Endothelial cell of umbilical vein (primary cell): ENCODE results near the gene ATP10B. TPM values are rescaled to one million over a fixed set of nuclear protein-coding genes. Genes with fewer than 3 reads are reported as not detected.

ENCODE experiments used
- BruUV-seq: library from RNA; stranded (reverse); fragments of 400-500 nt; replicated peaks from 2 replicates; lab custom pipeline; 2021; lab: Mats Ljungman, UMichigan
- CTCF ChIA-PET: fragments of 300-600, 350-600 bp; sonication (Branson Sonifier 250); formaldehyde crosslinking; loops from one replicate; lab custom pipeline; 2021; ENCODE audit warnings: antibody characterized with exemption, inconsistent platforms; lab: Charles Lee
- POLR2A ChIA-PET: fragments of 300-600, 350-600 bp; sonication (Branson Sonifier 250); formaldehyde crosslinking; loops from one replicate; lab custom pipeline; 2021; ENCODE audit warnings: antibody characterized with exemption, inconsistent platforms; lab: Charles Lee
- DNase-seq: peaks from one replicate; pipeline ENCODE4 v3.0.0-alpha.2; 2011; ENCODE audit warnings: low read depth, low spot score
- FAIRE-seq: peaks from 2 replicates; lab custom pipeline; 2011; peaks lifted over from hg19 to GRCh38; lab: Jason Lieb, UNC
- H2AFZ ChIP-seq: 2 replicates; pipeline ENCODE4 v1.6.0; 2012; ENCODE audit warnings: low read depth, low read length, control low read depth, inconsistent platforms
- H3K27ac ChIP-seq: 2 replicates; pipeline ENCODE4 v1.5.1; 2011; ENCODE audit warnings: low read depth, mild to moderate bottlenecking, control low read depth, low read length, moderate library complexity; ENCODE audit not compliant: insufficient read depth
- H3K27me3 ChIP-seq, 2 experiments: 2 replicates each; pipeline versions ENCODE4 v1.6.0 to v1.6.1; 2011; ENCODE audit warnings: low read length in 2 of 2, mixed read lengths in 1 of 2; ENCODE audit not compliant: control insufficient read depth in 2 of 2, insufficient read depth in 2 of 2
- H3K36me3 ChIP-seq, 2 experiments: 2 replicates in 1 of 2; 3 replicates in 1 of 2; pipeline ENCODE4 v1.5.1; 2011; ENCODE audit warnings: low read length in 2 of 2, mild to moderate bottlenecking in 1 of 2, moderate library complexity in 1 of 2; ENCODE audit not compliant: control insufficient read depth in 2 of 2, insufficient read depth in 2 of 2; ENCODE audit errors: extremely low read depth in 1 of 2
- H3K4me1 ChIP-seq: 3 replicates; pipeline ENCODE4 v1.5.1; 2011; ENCODE audit warnings: mild to moderate bottlenecking, low read length; ENCODE audit not compliant: control insufficient read depth, insufficient read depth; ENCODE audit errors: extremely low read depth
- H3K4me2 ChIP-seq: 2 replicates; pipeline ENCODE4 v1.6.1; 2011; ENCODE audit warnings: low read length, control low read depth, mixed read lengths; ENCODE audit not compliant: insufficient read depth
- H3K4me3 ChIP-seq, 3 experiments: fragments of 200-600 bp in 1 of 3; sonication (generic), shearing (Covaris generic) in 1 of 3; replicated peaks in 1 of 3; 2 replicates each; pipeline ENCODE4 v1.5.1; 2011 to 2016; ENCODE audit warnings: control low read depth in 3 of 3, low read length in 3 of 3, mild to moderate bottlenecking in 2 of 3, inconsistent platforms in 1 of 3, low read depth in 1 of 3, moderate library complexity in 1 of 3; ENCODE audit not compliant: insufficient read depth in 1 of 3
- H3K79me2 ChIP-seq: 2 replicates; pipeline ENCODE4 v1.6.0; 2012; ENCODE audit warnings: low read length, inconsistent platforms; ENCODE audit not compliant: control insufficient read depth, insufficient read depth
- H3K9ac ChIP-seq: replicated peaks from 2 replicates; pipeline ENCODE3; 2011; ENCODE audit warnings: low read length, control low read depth; ENCODE audit not compliant: insufficient read depth; ENCODE audit errors: extremely low read depth
- H3K9me1 ChIP-seq: replicated peaks from 3 replicates; pipeline ENCODE4 v1.6.0; 2011; ENCODE audit warnings: mild to moderate bottlenecking, low read length; ENCODE audit not compliant: control insufficient read depth, insufficient read depth; ENCODE audit errors: extremely low read depth
- H3K9me3 ChIP-seq: replicated peaks from 2 replicates; pipeline ENCODE4 v1.5.1; 2012; ENCODE audit warnings: low read length, inconsistent platforms; ENCODE audit not compliant: control insufficient read depth, insufficient read depth
- H4K20me1 ChIP-seq: replicated peaks from 2 replicates; pipeline ENCODE3; 2011; ENCODE audit warnings: mild to moderate bottlenecking, low read length; ENCODE audit not compliant: control insufficient read depth, insufficient read depth; ENCODE audit errors: extremely low read depth
- CTCF ChIP-seq, 2 donors: IDR thresholded peaks; 1 replicate in 1 of 2; 2 replicates in 1 of 2; pipeline ENCODE4 v1.5.1; 2011; ENCODE audit warnings: low read length in 2 of 2, mild to moderate bottlenecking in 2 of 2, moderate library complexity in 2 of 2, control low read depth in 1 of 2, inconsistent platforms in 1 of 2, low read depth in 1 of 2; ENCODE audit not compliant: insufficient read depth in 1 of 2; ENCODE audit errors: extremely low read depth in 1 of 2
- POLR2A ChIP-seq: IDR thresholded peaks from 2 replicates; pipeline ENCODE4 v1.6.1; 2012; ENCODE audit warnings: low read depth, mild to moderate bottlenecking, control low read depth, low read length
- dilution Hi-C: fragments of 300-500 bp; cut with MboI; formaldehyde crosslinking; loops from one replicate; pipeline ENCODE4 v1.15.0; 2019; ENCODE audit warnings: low sequenced_read_pairs; ENCODE audit not compliant: extremely low pct_ligation_motif_present
- intact Hi-C: fragments of 100-400 bp; cut with micrococcal nuclease; formaldehyde crosslinking; loops from one replicate; pipeline ENCODE4 v1.10.0; 2022
- polyA plus RNA-seq, 4 experiments: library from polyadenylated mRNA; depleted of rRNA in 3 of 4; stranded (reverse) in 3 of 4; unstranded in 1 of 4; fragments of >200 nt; gene quantifications; 2 replicates each; pipeline versions ENCODE4 v1.2.1 to v1.2.3, GENCODE V29; 2011 to 2012; ENCODE audit warnings: missing spikeins in 1 of 4
- total RNA-seq: library from RNA; stranded (reverse); gene quantifications from 2 replicates; pipeline ENCODE4 v1.2.3, GENCODE V29; 2021

The ATP10B gene
- total and polyA plus RNA-seq, 2 donors (not counting 3 experiments of a cell fraction or from before 2014, with no cell fraction given), result not detected

GRCh38 chr5:160702311-160702803 is 149.7 kb downstream of the ATP10B start:
- Histone ChIP-seq H3K9ac (no peak overlapping the region), H3K4me1 (no peaks in the 10 kb centered on the region), H3K27ac (no peak overlapping the region), H3K36me3 (no peaks in the 10 kb centered on the region), H2AFZ (no peak overlapping the region), H3K9me1 (no peaks in the 10 kb centered on the region), H3K79me2 (no peaks in the 10 kb centered on the region), H3K4me3 (no peak overlapping the region), H3K4me2 (no peak overlapping the region), H4K20me1 (no peaks in the 10 kb centered on the region), H3K9me3 (no peaks in the 10 kb centered on the region), H3K27me3 (no peaks in the 10 kb centered on the region)
- ChIA-PET CTCF (no interaction called here), POLR2A (no interaction called here)
- no peak for DNase-seq
- intact Hi-C loops (no loop called here), dilution Hi-C loops (no loop called here)
- TF ChIP-seq CTCF (IDR thresholded peaks at IDR 0.05; ENCODE audit: extremely low read depth in 1 of 2, insufficient read depth in 1 of 2, low read depth in 1 of 2, low read length in 2 of 2), result no peak
- no peak for FAIRE-seq
- no TSS peak for BruUV-seq

- intact Hi-C loops, result no loop called here
- FAIRE-seq (no peak), DNase-seq (no peak)
- Histone ChIP-seq H3K79me2 (no peaks in the 10 kb centered on the region), H3K9ac (no peak overlapping the region), H3K27ac (no peak overlapping the region), H3K4me2 (no peak overlapping the region), H2AFZ (no peak overlapping the region), H3K4me3 (no peak overlapping the region), H3K9me3 (no peaks in the 10 kb centered on the region), H3K9me1 (no peaks in the 10 kb centered on the region), H3K36me3 (no peaks in the 10 kb centered on the region), H4K20me1 (no peaks in the 10 kb centered on the region), H3K27me3 (no peaks in the 10 kb centered on the region), H3K4me1 (no peaks in the 10 kb centered on the region)
- ChIA-PET CTCF (no interaction called here), POLR2A (no interaction called here)
- TF ChIP-seq POLR2A, result no peak
- dilution Hi-C loops, result no loop called here
- no TSS peak for BruUV-seq
Measured at GRCh38 chr5:160701403-160701802, 150.6 kb downstream of the ATP10B start.
